Karpas-422 (cell line): ENCODE results near the gene CSF3R. TPM values are rescaled to one million over a fixed set of nuclear protein-coding genes. Genes with fewer than 3 reads are reported as not detected.

Source experiments
- DNase-seq: peaks from one replicate; pipeline ENCODE4 v3.0.0-alpha.2; 2015
- H2AFZ ChIP-seq: fragments of 200-600 bp; sonication (generic); 2 replicates; pipeline ENCODE4 v1.6.1; 2014; ENCODE audit warnings: antibody characterized with exemption, low read length, mixed read lengths
- H3K27ac ChIP-seq: fragments of 200-600 bp; sonication (generic); 2 replicates; pipeline ENCODE4 v1.5.1; 2014; ENCODE audit warnings: mild to moderate bottlenecking, low read length, moderate library complexity
- H3K27me3 ChIP-seq: fragments of 200-600 bp; sonication (generic); 2 replicates; pipeline ENCODE4 v1.6.1; 2014; ENCODE audit warnings: low read length, mixed read lengths
- H3K36me3 ChIP-seq: fragments of 200-600 bp; sonication (generic); 2 replicates; pipeline ENCODE4 v1.6.1; 2014; ENCODE audit warnings: low read length, mixed read lengths; ENCODE audit not compliant: insufficient read depth
- H3K4me1 ChIP-seq: fragments of 200-600 bp; sonication (generic); 2 replicates; pipeline ENCODE4 v1.6.1; 2014; ENCODE audit warnings: mild to moderate bottlenecking, low read length, mixed read lengths
- H3K4me2 ChIP-seq: fragments of 200-600 bp; sonication (generic); 2 replicates; pipeline ENCODE4 v1.6.1; 2014; ENCODE audit warnings: low read length, low read depth, mild to moderate bottlenecking; ENCODE audit not compliant: poor library complexity, severe bottlenecking
- H3K4me3 ChIP-seq: fragments of 200-600 bp; sonication (generic); 2 replicates; pipeline ENCODE4 v1.5.1; 2014; ENCODE audit warnings: mild to moderate bottlenecking, antibody characterized with exemption, low read length, mixed read lengths
- H3K79me2 ChIP-seq: fragments of 200-600 bp; sonication (generic); 2 replicates; pipeline ENCODE4 v1.6.1; 2014; ENCODE audit warnings: mild to moderate bottlenecking, low read length, mixed read lengths
- H3K9ac ChIP-seq: fragments of 200-600 bp; sonication (generic); 2 replicates; pipeline ENCODE4 v1.6.0; 2014; ENCODE audit warnings: low read length
- H3K9me2 ChIP-seq: fragments of 200-600 bp; sonication (generic), shearing (Covaris generic); replicated peaks from 2 replicates; pipeline ENCODE4 v1.6.0; 2014; ENCODE audit warnings: mild to moderate bottlenecking, low read length, moderate library complexity; ENCODE audit not compliant: insufficient read depth
- H3K9me3 ChIP-seq: fragments of 300-700, 200-600 bp; sonication (generic); 2 replicates; pipeline ENCODE4 v1.6.1; 2014; ENCODE audit warnings: low read length, mixed read lengths
- H4K20me1 ChIP-seq: fragments of 200-600 bp; sonication (generic); 2 replicates; pipeline ENCODE4 v1.6.1; 2014; ENCODE audit warnings: mild to moderate bottlenecking, antibody characterized with exemption, low read length, low read depth; ENCODE audit not compliant: insufficient read depth
- total RNA-seq: library from RNA; depleted of rRNA; stranded (reverse); fragments of >200 nt; shearing (Covaris generic); gene quantifications from 2 replicates; pipeline ENCODE4 v1.2.3, GENCODE V29; 2014; ENCODE audit warnings: low replicate concordance

The CSF3R gene
- total RNA-seq, 1 experiment from 2014 or later = not detected

GRCh38 chr1:36425791-36426190 lies 56.9 kb downstream of the CSF3R start:
- no peaks in the 10 kb centered on the region for H3K4me1 ChIP-seq
- DNase-seq = no peak
- H2AFZ ChIP-seq = no peak overlapping the region
- no peaks in the 10 kb centered on the region for H3K9me2 ChIP-seq
- H3K9me3 ChIP-seq = no peaks in the 10 kb centered on the region
- H3K4me3 ChIP-seq = no peak overlapping the region
- H4K20me1 ChIP-seq = no peaks in the 10 kb centered on the region
- no peak overlapping the region for H3K27ac ChIP-seq
- H3K36me3 ChIP-seq = no peaks in the 10 kb centered on the region
- H3K27me3 ChIP-seq = no peaks in the 10 kb centered on the region
- no peak overlapping the region for H3K9ac ChIP-seq
- H3K79me2 ChIP-seq = no peaks in the 10 kb centered on the region
- no peak overlapping the region for H3K4me2 ChIP-seq

- H3K9ac ChIP-seq = no peak overlapping the region
- H3K4me2 ChIP-seq = no peak overlapping the region
- no peak overlapping the region for H3K27ac ChIP-seq
- no peak for DNase-seq
- no peaks in the 10 kb centered on the region for H3K9me3 ChIP-seq
- peaks cover 16% of the 10 kb centered on the region for H3K4me1 ChIP-seq
- no peaks in the 10 kb centered on the region for H4K20me1 ChIP-seq
- no peaks in the 10 kb centered on the region for H3K36me3 ChIP-seq
- H2AFZ ChIP-seq = no peak overlapping the region
- no peaks in the 10 kb centered on the region for H3K79me2 ChIP-seq
- H3K27me3 ChIP-seq = no peaks in the 10 kb centered on the region
- H3K4me3 ChIP-seq = no peak overlapping the region
- no peaks in the 10 kb centered on the region for H3K9me2 ChIP-seq
Measured at GRCh38 chr1:36421649-36422048, 61.1 kb downstream of the CSF3R start.

- DNase-seq = peak; percentile 95
- H2AFZ ChIP-seq = peak overlapping the region; percentile 82
- no peaks in the 10 kb centered on the region for H3K9me2 ChIP-seq
- H3K27ac ChIP-seq = no peak overlapping the region
- H3K36me3 ChIP-seq = no peaks in the 10 kb centered on the region
- no peaks in the 10 kb centered on the region for H3K79me2 ChIP-seq
- peak overlapping the region; percentile 30 for H3K9ac ChIP-seq
- no peaks in the 10 kb centered on the region for H3K9me3 ChIP-seq
- H3K4me1 ChIP-seq = peaks cover 16% of the 10 kb centered on the region
- H3K4me3 ChIP-seq = no peak overlapping the region
- no peaks in the 10 kb centered on the region for H3K27me3 ChIP-seq
- H4K20me1 ChIP-seq = no peaks in the 10 kb centered on the region
- H3K4me2 ChIP-seq = peak overlapping the region; percentile 37
Measured at GRCh38 chr1:36420836-36421317, 61.8 kb downstream of the CSF3R start.

GRCh38 chr1:36420409-36420808 lies 62.3 kb downstream of the CSF3R start:
- Histone ChIP-seq H3K9me2 (no peaks in the 10 kb centered on the region), H3K27ac (no peak overlapping the region), H2AFZ (peak overlapping the region; percentile 82), H3K9me3 (no peaks in the 10 kb centered on the region), H3K4me3 (no peak overlapping the region), H3K4me2 (peak overlapping the region; percentile 37), H3K36me3 (no peaks in the 10 kb centered on the region), H4K20me1 (no peaks in the 10 kb centered on the region), H3K4me1 (peaks cover 16% of the 10 kb centered on the region), H3K27me3 (no peaks in the 10 kb centered on the region), H3K79me2 (no peaks in the 10 kb centered on the region), H3K9ac (peak overlapping the region; percentile 30)
- DNase-seq = no peak

GRCh38 chr1:36419569-36419968 lies 63.1 kb downstream of the CSF3R start:
- Histone ChIP-seq H3K9me2 (no peaks in the 10 kb centered on the region), H4K20me1 (no peaks in the 10 kb centered on the region), H3K4me2 (peak overlapping the region; percentile 18), H3K27me3 (no peaks in the 10 kb centered on the region), H3K4me3 (no peak overlapping the region), H3K79me2 (no peaks in the 10 kb centered on the region), H3K36me3 (no peaks in the 10 kb centered on the region), H3K9me3 (no peaks in the 10 kb centered on the region), H2AFZ (no peak overlapping the region), H3K27ac (no peak overlapping the region), H3K9ac (no peak overlapping the region), H3K4me1 (peaks cover 16% of the 10 kb centered on the region)
- DNase-seq = no peak

- Histone ChIP-seq H3K9ac (no peak overlapping the region), H3K79me2 (no peaks in the 10 kb centered on the region), H3K4me3 (no peak overlapping the region), H3K27ac (no peak overlapping the region), H3K4me2 (peak overlapping the region; percentile 18), H2AFZ (no peak overlapping the region), H3K9me3 (no peaks in the 10 kb centered on the region), H3K4me1 (peaks cover 16% of the 10 kb centered on the region), H3K9me2 (no peaks in the 10 kb centered on the region), H3K36me3 (no peaks in the 10 kb centered on the region), H3K27me3 (no peaks in the 10 kb centered on the region), H4K20me1 (no peaks in the 10 kb centered on the region)
- no peak for DNase-seq
Measured at GRCh38 chr1:36419140-36419539, 63.6 kb downstream of the CSF3R start.

GRCh38 chr1:36417931-36418330 lies 64.8 kb downstream of the CSF3R start:
- no peak overlapping the region for H3K4me3 ChIP-seq
- H3K27me3 ChIP-seq = no peaks in the 10 kb centered on the region
- H3K9me2 ChIP-seq = no peaks in the 10 kb centered on the region
- no peaks in the 10 kb centered on the region for H4K20me1 ChIP-seq
- no peak overlapping the region for H3K27ac ChIP-seq
- no peak overlapping the region for H3K4me2 ChIP-seq
- H3K79me2 ChIP-seq = no peaks in the 10 kb centered on the region
- no peak overlapping the region for H3K9ac ChIP-seq
- no peak overlapping the region for H2AFZ ChIP-seq
- no peaks in the 10 kb centered on the region for H3K9me3 ChIP-seq
- peaks cover 16% of the 10 kb centered on the region for H3K4me1 ChIP-seq
- no peak for DNase-seq
- no peaks in the 10 kb centered on the region for H3K36me3 ChIP-seq
